ENCODE data around the gene TSEN15. TPM values are rescaled to one million over a fixed set of nuclear protein-coding genes. Genes with fewer than 3 reads are reported as not detected.

TSEN15 gene
- total and polyA plus RNA-seq, 2 of the 13 experiments (the other 11 are each of a cell fraction or from before 2014, with no cell fraction given): 25.6 to 35.8 TPM

DNA sequence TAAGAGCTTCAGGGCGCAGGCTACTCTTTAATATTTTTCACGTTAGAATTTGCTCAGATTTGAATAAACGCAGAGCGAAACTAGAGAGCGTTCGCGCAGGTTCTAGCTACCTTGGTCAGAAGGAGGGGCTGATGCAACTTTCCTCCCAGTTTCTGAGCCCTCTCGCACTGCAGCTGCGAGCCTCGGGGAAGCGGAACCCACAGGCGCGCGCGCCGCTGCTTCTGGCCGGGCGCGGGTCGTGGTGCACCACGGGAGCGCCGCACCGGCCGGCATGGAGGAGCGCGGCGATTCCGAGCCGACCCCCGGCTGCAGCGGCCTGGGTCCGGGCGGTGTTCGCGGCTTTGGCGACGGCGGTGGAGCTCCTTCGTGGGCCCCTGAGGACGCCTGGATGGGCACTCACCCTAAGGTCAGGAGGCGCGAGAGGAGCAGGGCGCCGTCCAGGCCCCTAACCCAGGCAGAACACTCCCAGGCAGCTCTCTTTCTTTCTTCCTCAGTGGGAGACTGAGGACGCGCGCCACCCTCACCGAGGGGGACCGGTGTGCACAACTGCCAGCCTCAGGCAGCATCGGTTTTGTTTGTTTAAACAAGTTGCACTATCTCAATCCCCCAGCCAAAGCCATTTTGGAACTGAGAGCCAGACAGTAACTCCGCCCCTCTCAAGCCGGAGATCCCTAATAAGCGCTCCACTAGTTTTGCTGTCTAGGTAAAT lies at the start of gene TSEN15 (continued):
- TF ChIP-seq, protein P1, sequence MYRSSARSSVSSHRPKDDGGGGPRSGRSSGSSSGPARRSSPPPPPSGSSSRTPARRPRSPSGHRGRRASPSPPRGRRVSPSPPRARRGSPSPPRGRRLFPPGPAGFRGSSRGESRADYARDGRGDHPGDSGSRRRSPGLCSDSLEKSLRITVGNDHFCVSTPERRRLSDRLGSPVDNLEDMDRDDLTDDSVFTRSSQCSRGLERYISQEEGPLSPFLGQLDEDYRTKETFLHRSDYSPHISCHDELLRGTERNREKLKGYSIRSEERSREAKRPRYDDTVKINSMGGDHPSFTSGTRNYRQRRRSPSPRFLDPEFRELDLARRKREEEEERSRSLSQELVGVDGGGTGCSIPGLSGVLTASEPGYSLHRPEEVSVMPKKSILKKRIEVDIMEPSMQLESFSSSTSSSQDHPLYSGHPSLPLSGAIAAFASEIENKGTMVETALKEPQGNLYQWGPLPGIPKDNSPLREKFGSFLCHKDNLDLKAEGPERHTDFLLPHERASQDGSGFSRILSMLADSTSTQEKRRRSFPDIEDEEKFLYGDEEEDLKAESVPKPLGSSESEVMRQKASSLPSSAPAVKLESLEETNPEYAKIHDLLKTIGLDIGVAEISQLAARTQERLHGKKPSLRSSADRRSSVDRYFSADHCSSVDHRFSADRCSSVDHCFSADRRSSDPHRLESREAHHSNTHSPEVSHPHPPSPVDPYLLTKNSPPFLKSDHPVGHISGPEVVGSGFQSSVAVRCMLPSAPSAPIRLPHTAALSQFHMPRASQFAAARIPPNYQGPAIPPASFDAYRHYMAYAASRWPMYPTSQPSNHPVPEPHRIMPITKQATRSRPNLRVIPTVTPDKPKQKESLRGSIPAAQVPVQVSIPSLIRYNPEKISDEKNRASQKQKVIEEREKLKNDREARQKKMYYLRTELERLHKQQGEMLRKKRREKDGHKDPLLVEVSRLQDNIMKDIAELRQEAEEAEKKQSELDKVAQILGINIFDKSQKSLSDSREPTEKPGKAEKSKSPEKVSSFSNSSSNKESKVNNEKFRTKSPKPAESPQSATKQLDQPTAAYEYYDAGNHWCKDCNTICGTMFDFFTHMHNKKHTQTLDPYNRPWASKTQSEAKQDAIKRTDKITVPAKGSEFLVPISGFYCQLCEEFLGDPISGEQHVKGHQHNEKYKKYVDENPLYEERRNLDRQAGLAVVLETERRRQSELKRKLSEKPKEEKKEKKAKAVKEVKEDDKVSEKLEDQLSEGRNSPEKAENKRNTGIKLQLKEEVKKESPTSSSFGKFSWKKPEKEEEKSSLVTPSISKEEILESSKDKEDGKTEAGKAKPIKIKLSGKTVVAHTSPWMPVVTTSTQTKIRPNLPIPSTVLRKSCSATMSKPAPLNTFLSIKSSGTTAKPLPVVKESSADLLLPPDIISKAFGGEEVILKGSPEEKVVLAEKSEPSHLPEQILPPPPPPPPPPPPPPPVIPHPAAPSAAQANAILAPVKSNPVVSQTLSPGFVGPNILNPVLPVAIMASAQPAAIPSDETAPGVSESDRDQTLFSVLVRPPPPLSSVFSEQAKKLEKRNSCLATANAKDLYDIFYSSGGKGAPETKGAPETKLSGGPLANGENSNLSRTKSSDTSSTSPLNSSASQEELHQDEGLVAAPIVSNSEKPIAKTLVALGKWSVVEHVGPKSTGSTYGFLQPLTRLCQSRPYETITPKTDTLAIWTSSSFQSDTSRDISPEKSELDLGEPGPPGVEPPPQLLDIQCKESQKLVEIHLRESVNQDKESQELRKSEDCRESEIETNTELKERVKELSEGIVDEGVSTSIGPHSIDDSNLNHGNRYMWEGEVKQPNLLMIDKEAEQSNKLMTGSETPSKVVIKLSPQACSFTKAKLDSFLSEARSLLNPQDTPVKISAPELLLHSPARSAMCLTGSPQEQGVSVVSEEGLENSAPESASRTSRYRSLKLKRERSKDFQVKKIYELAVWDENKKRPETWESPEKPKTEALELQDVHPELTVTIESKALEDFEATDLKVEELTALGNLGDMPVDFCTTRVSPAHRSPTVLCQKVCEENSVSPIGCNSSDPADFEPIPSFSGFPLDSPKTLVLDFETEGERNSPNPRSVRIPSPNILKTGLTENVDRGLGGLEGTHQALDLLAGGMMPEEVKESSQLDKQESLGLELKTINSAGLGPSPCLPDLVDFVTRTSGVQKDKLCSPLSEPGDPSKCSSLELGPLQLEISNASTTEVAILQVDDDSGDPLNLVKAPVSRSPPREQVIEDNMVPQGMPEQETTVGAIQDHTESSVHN (CRISPR knock-in tag; IDR thresholded peaks at IDR 0.05): peak; percentile 84; the same call in 1 of the 2 replicates
- TF ChIP-seq, protein P2, sequence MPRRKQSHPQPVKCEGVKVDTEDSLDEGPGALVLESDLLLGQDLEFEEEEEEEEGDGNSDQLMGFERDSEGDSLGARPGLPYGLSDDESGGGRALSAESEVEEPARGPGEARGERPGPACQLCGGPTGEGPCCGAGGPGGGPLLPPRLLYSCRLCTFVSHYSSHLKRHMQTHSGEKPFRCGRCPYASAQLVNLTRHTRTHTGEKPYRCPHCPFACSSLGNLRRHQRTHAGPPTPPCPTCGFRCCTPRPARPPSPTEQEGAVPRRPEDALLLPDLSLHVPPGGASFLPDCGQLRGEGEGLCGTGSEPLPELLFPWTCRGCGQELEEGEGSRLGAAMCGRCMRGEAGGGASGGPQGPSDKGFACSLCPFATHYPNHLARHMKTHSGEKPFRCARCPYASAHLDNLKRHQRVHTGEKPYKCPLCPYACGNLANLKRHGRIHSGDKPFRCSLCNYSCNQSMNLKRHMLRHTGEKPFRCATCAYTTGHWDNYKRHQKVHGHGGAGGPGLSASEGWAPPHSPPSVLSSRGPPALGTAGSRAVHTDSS (CRISPR knock-in tag; conservative IDR thresholded peaks at IDR 0.05): no peak
- TF ChIP-seq NONO (IDR thresholded peaks at IDR 0.05) (no peak), NONO (CRISPR knock-in tag; conservative IDR thresholded peaks at IDR 0.05) (peak; percentile 81), ZNF101 (CRISPR knock-in tag; IDR thresholded peaks at IDR 0.05; ENCODE audit: borderline replicate concordance, low read depth) (peak; percentile 77; the same call in 1 of the 2 replicates), ZNF296 (CRISPR knock-in tag; conservative IDR thresholded peaks at IDR 0.05) (no peak), ZFYVE20 (CRISPR knock-in tag; IDR thresholded peaks at IDR 0.05; ENCODE audit: borderline replicate concordance, low read depth) (0 out of 2 replicates have a peak, but pooled peaks have one; percentile 65), ZMYM4 (CRISPR knock-in tag; IDR thresholded peaks at IDR 0.05) (peak; percentile 89), ZNF350 (CRISPR knock-in tag; IDR thresholded peaks at IDR 0.05; ENCODE audit: borderline replicate concordance, low read depth) (no peak; the same call in 1 of the 2 replicates)
- TF ChIP-seq, protein P3, sequence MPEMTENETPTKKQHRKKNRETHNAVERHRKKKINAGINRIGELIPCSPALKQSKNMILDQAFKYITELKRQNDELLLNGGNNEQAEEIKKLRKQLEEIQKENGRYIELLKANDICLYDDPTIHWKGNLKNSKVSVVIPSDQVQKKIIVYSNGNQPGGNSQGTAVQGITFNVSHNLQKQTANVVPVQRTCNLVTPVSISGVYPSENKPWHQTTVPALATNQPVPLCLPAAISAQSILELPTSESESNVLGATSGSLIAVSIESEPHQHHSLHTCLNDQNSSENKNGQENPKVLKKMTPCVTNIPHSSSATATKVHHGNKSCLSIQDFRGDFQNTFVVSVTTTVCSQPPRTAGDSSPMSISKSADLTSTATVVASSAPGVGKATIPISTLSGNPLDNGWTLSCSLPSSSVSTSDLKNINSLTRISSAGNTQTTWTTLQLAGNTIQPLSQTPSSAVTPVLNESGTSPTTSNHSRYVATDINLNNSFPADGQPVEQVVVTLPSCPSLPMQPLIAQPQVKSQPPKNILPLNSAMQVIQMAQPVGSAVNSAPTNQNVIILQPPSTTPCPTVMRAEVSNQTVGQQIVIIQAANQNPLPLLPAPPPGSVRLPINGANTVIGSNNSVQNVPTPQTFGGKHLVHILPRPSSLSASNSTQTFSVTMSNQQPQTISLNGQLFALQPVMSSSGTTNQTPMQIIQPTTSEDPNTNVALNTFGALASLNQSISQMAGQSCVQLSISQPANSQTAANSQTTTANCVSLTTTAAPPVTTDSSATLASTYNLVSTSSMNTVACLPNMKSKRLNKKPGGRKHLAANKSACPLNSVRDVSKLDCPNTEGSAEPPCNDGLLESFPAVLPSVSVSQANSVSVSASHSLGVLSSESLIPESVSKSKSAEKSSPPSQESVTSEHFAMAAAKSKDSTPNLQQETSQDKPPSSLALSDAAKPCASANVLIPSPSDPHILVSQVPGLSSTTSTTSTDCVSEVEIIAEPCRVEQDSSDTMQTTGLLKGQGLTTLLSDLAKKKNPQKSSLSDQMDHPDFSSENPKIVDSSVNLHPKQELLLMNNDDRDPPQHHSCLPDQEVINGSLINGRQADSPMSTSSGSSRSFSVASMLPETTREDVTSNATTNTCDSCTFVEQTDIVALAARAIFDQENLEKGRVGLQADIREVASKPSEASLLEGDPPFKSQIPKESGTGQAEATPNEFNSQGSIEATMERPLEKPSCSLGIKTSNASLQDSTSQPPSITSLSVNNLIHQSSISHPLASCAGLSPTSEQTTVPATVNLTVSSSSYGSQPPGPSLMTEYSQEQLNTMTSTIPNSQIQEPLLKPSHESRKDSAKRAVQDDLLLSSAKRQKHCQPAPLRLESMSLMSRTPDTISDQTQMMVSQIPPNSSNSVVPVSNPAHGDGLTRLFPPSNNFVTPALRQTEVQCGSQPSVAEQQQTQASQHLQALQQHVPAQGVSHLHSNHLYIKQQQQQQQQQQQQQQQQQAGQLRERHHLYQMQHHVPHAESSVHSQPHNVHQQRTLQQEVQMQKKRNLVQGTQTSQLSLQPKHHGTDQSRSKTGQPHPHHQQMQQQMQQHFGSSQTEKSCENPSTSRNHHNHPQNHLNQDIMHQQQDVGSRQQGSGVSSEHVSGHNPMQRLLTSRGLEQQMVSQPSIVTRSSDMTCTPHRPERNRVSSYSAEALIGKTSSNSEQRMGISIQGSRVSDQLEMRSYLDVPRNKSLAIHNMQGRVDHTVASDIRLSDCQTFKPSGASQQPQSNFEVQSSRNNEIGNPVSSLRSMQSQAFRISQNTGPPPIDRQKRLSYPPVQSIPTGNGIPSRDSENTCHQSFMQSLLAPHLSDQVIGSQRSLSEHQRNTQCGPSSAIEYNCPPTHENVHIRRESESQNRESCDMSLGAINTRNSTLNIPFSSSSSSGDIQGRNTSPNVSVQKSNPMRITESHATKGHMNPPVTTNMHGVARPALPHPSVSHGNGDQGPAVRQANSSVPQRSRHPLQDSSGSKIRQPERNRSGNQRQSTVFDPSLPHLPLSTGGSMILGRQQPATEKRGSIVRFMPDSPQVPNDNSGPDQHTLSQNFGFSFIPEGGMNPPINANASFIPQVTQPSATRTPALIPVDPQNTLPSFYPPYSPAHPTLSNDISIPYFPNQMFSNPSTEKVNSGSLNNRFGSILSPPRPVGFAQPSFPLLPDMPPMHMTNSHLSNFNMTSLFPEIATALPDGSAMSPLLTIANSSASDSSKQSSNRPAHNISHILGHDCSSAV (CRISPR knock-in tag; IDR thresholded peaks at IDR 0.05; ENCODE audit: borderline replicate concordance): no peak

All from HepG2 (cell line).